ENCODE data around the gene PDCD6IP. TPM values are rescaled to one million over a fixed set of nuclear protein-coding genes. Genes with fewer than 3 reads are reported as not detected.

Gene PDCD6IP
- total and polyA plus RNA-seq, 3 donors from 2014 or later = 160 to 378 (median 305) TPM

- no peaks in the 10 kb centered on the region for H3K9me3 ChIP-seq
- H3K27ac ChIP-seq = no peak overlapping the region
- no peaks in the 10 kb centered on the region for H3K27me3 ChIP-seq
- TF ChIP-seq POLR2A (IDR thresholded peaks at IDR 0.05) = no peak
- H3K4me1 ChIP-seq = no peaks in the 10 kb centered on the region
- WGBS, 2 donors = 70% methylated on average over 1 of the region's 1 CpG
- no peaks in the 10 kb centered on the region for H3K36me3 ChIP-seq (ENCODE audit: low read depth, missing control alignments)
- DNase-seq = no peak
- H3K4me3 ChIP-seq = no peak overlapping the region
- intact Hi-C loops (cut with DNase I; ENCODE audit: low total_unique reads) = no loop called here
Measured at GRCh38 chr3:33823821-33824220, 25.4 kb downstream of the PDCD6IP start.

GRCh38 chr3:33825111-33825510 lies 26.7 kb downstream of the PDCD6IP start:
- Histone ChIP-seq H3K4me1 (no peaks in the 10 kb centered on the region), H3K27me3 (no peaks in the 10 kb centered on the region), H3K9me3 (no peaks in the 10 kb centered on the region), H3K4me3 (no peak overlapping the region), H3K27ac (no peak overlapping the region), H3K36me3 (ENCODE audit: low read depth, missing control alignments) (no peaks in the 10 kb centered on the region)
- DNase-seq = no peak
- WGBS, 2 donors = 89 to 93% methylated on average over 5 of the region's 5 CpGs
- TF ChIP-seq CTCF (IDR thresholded peaks at IDR 0.05) (no peak), POLR2A (IDR thresholded peaks at IDR 0.05) (no peak)
- intact Hi-C loops (cut with DNase I; ENCODE audit: low total_unique reads) = no loop called here

GRCh38 chr3:33826206-33826605 lies 27.8 kb downstream of the PDCD6IP start:
- Histone ChIP-seq H3K27me3 (no peaks in the 10 kb centered on the region), H3K4me3 (no peak overlapping the region), H3K27ac (no peak overlapping the region), H3K9me3 (no peaks in the 10 kb centered on the region), H3K36me3 (ENCODE audit: low read depth, missing control alignments) (no peaks in the 10 kb centered on the region), H3K4me1 (no peaks in the 10 kb centered on the region)
- DNase-seq = no peak
- no peak for TF ChIP-seq POLR2A (IDR thresholded peaks at IDR 0.05)
- TF ChIP-seq CTCF (IDR thresholded peaks at IDR 0.05) = no peak
- intact Hi-C loops (cut with DNase I; ENCODE audit: low total_unique reads) = no loop called here
- 78 to 85% methylated on average over 1 of the region's 1 CpG for WGBS, 2 donors

GRCh38 chr3:33826688-33827087 lies 28.3 kb downstream of the PDCD6IP start:
- no peaks in the 10 kb centered on the region for H3K36me3 ChIP-seq (ENCODE audit: low read depth, missing control alignments)

GRCh38 chr3:33829720-33830119 lies 31.3 kb downstream of the PDCD6IP start:
- H3K4me3 ChIP-seq = no peak overlapping the region
- H3K36me3 ChIP-seq (ENCODE audit: low read depth, missing control alignments) = no peaks in the 10 kb centered on the region
- no peak for DNase-seq
- H3K27me3 ChIP-seq = no peaks in the 10 kb centered on the region
- H3K4me1 ChIP-seq = no peaks in the 10 kb centered on the region
- H3K27ac ChIP-seq = no peak overlapping the region
- H3K9me3 ChIP-seq = no peaks in the 10 kb centered on the region
- intact Hi-C loops (cut with DNase I; ENCODE audit: low total_unique reads) = no loop called here
- no peak for TF ChIP-seq CTCF (IDR thresholded peaks at IDR 0.05)
- no peak for TF ChIP-seq POLR2A (IDR thresholded peaks at IDR 0.05)
- 81 to 88% methylated on average over 2 of the region's 2 CpGs for WGBS, 2 donors

More at GRCh38 chr3:33826688-33827087, 28.3 kb downstream of the PDCD6IP start:
- intact Hi-C loops (cut with DNase I; ENCODE audit: low total_unique reads) = no loop called here
- no peak for TF ChIP-seq CTCF (IDR thresholded peaks at IDR 0.05)
- no peak for TF ChIP-seq POLR2A (IDR thresholded peaks at IDR 0.05)
- H3K4me3 ChIP-seq = no peak overlapping the region
- H3K27ac ChIP-seq = no peak overlapping the region
- H3K4me1 ChIP-seq = no peaks in the 10 kb centered on the region
- DNase-seq = no peak
- 92 to 100% methylated on average over 1 of the region's 1 CpG for WGBS, 2 donors
- no peaks in the 10 kb centered on the region for H3K9me3 ChIP-seq
- H3K27me3 ChIP-seq = no peaks in the 10 kb centered on the region

All from testis (tissue), 3 donors.